NT2/D1 (cell line): ENCODE data around the gene SYNPR.

ENCODE experiments used
- DNase-seq: peaks from one replicate; pipeline ENCODE4 v3.0.0-alpha.2; 2011; ENCODE audit warnings: low read depth, low spot score
- H3K27me3 ChIP-seq: 2 replicates; pipeline ENCODE4 v1.6.0; 2011; ENCODE audit warnings: mild to moderate bottlenecking; ENCODE audit not compliant: insufficient read length, insufficient read depth
- H3K36me3 ChIP-seq: 2 replicates; pipeline ENCODE4 v1.6.1; 2011; ENCODE audit warnings: mild to moderate bottlenecking, low read length, mixed read lengths; ENCODE audit not compliant: insufficient read depth, insufficient read length
- H3K4me1 ChIP-seq: 2 replicates; pipeline ENCODE4 v1.5.1; 2011; ENCODE audit not compliant: insufficient read depth, insufficient read length
- H3K4me3 ChIP-seq: 2 replicates; pipeline ENCODE4 v1.5.1; 2011; ENCODE audit warnings: low read depth; ENCODE audit not compliant: insufficient read length
- H3K9ac ChIP-seq: 2 replicates; pipeline ENCODE4 v1.6.0; 2011; ENCODE audit warnings: low read depth; ENCODE audit not compliant: insufficient read length
- H3K9me3 ChIP-seq: 2 replicates; pipeline ENCODE4 v1.5.1; 2011; ENCODE audit warnings: mild to moderate bottlenecking, low read length; ENCODE audit not compliant: insufficient read depth
- SUZ12 ChIP-seq: IDR thresholded peaks from 2 replicates; pipeline ENCODE4 v1.6.1; 2011; ENCODE audit not compliant: insufficient read length, insufficient read depth; ENCODE audit errors: extremely low read depth
- YY1 ChIP-seq: IDR thresholded peaks from 2 replicates; pipeline ENCODE4 v1.6.1; 2011; ENCODE audit not compliant: insufficient read length, insufficient read depth
- ZNF274 ChIP-seq: IDR thresholded peaks from 2 replicates; pipeline ENCODE4 v1.6.1; 2011; ENCODE audit warnings: mild to moderate bottlenecking, low read depth, low read length

SYNPR gene

GRCh38 chr3:63395960-63396359, 117.9 kb downstream of the SYNPR start:
- TF ChIP-seq SUZ12 = no peak
- no peak for TF ChIP-seq ZNF274
- no peak for TF ChIP-seq YY1
- no peak for DNase-seq
- Histone ChIP-seq H3K9ac (no peak overlapping the region), H3K9me3 (no peaks in the 10 kb centered on the region), H3K4me1 (no peaks in the 10 kb centered on the region), H3K4me3 (no peak overlapping the region), H3K36me3 (no peaks in the 10 kb centered on the region), H3K27me3 (no peaks in the 10 kb centered on the region)

DNA sequence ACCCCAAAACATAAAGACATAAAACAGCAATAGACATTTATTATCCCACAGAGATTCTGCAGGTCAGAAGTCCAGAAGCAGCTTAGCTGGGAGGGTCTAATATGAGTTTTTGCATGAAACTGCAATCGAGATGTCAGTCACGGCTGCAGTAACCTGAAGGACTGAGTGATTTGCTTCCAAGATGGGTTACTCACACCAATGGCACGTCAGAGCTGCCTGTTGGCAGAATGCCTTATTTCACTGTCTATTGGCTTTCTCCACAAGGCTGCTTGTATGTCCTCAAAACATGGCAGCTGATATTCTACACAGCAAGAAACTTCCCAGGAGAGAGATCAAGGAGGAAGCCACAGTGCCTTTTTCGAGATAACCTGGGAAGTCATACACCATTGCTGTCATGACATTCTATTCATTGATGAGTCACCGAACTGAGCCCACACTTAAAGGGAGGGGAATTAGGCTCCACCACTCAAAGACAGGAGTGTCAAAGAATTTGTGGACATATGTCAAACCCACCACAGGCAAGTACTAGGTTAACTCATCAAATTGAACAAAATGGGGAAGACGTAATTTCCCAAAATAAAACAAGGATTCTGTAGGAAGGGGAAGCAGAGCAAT, 122.2 kb downstream of the SYNPR start:
- TF ChIP-seq SUZ12 (no peak), ZNF274 (no peak), YY1 (no peak)
- Histone ChIP-seq H3K36me3 (no peaks in the 10 kb centered on the region), H3K4me1 (no peaks in the 10 kb centered on the region), H3K9ac (no peak overlapping the region), H3K9me3 (peaks cover 9% of the 10 kb centered on the region; the same call in 1 of the 2 replicates), H3K27me3 (no peaks in the 10 kb centered on the region), H3K4me3 (no peak overlapping the region)
- DNase-seq = no peak

- no peak for DNase-seq
- Histone ChIP-seq H3K9me3 (peaks cover 9% of the 10 kb centered on the region; the same call in 1 of the 2 replicates), H3K36me3 (no peaks in the 10 kb centered on the region), H3K4me3 (no peak overlapping the region), H3K9ac (no peak overlapping the region), H3K4me1 (no peaks in the 10 kb centered on the region), H3K27me3 (no peaks in the 10 kb centered on the region)
- TF ChIP-seq YY1 (no peak), ZNF274 (no peak), SUZ12 (no peak)
These were observed 127.8 kb downstream of the SYNPR start for GRCh38 chr3:63405882-63406281.

- H3K4me3 ChIP-seq = no peak overlapping the region
These were observed 135.4 kb downstream of the SYNPR start for GRCh38 chr3:63413523-63413922.

DNA sequence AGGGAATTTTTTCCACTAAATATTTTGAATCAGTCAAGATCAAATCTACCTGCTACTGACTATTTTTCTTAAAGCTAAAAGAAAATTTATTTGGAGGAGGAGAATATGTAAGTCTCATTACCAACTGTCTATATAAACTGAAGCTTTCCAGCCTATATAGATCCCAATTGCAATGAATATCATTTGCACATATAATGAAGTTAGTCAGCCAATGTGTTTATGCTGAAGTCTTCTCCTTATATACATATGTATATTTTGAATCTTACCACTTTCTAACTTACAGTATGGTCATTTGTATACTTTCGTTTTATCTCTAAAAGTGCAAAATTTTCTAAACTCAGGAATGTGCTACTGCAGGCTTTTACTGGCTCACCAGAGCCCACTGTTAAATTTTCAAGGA, 136.5 kb downstream of the SYNPR start:
- Histone ChIP-seq H3K9ac (no peak overlapping the region), H3K9me3 (no peaks in the 10 kb centered on the region), H3K27me3 (no peaks in the 10 kb centered on the region), H3K4me3 (no peak overlapping the region), H3K4me1 (peaks cover 2% of the 10 kb centered on the region), H3K36me3 (no peaks in the 10 kb centered on the region)
- no peak for DNase-seq
- no peak for TF ChIP-seq YY1
- TF ChIP-seq ZNF274 = no peak
- no peak for TF ChIP-seq SUZ12

More at GRCh38 chr3:63413523-63413922, 135.4 kb downstream of the SYNPR start:
- Histone ChIP-seq H3K9ac (no peak overlapping the region), H3K36me3 (no peaks in the 10 kb centered on the region), H3K4me1 (peaks cover 2% of the 10 kb centered on the region), H3K27me3 (no peaks in the 10 kb centered on the region), H3K9me3 (no peaks in the 10 kb centered on the region)
- TF ChIP-seq ZNF274 (no peak), YY1 (no peak), SUZ12 (no peak)
- peak; percentile 5 for DNase-seq

GRCh38 chr3:63429905-63430304, 151.8 kb downstream of the SYNPR start:
- TF ChIP-seq YY1 = no peak
- TF ChIP-seq SUZ12 = no peak
- TF ChIP-seq ZNF274 = no peak
- H3K9me3 ChIP-seq = no peaks in the 10 kb centered on the region
- no peaks in the 10 kb centered on the region for H3K4me1 ChIP-seq
- no peak overlapping the region for H3K9ac ChIP-seq
- no peak overlapping the region for H3K4me3 ChIP-seq
- H3K36me3 ChIP-seq = no peaks in the 10 kb centered on the region
- no peak for DNase-seq
- no peaks in the 10 kb centered on the region for H3K27me3 ChIP-seq

- Histone ChIP-seq H3K4me1 (no peaks in the 10 kb centered on the region), H3K4me3 (no peak overlapping the region), H3K9ac (no peak overlapping the region), H3K27me3 (no peaks in the 10 kb centered on the region), H3K9me3 (no peaks in the 10 kb centered on the region), H3K36me3 (no peaks in the 10 kb centered on the region)
- TF ChIP-seq SUZ12 = no peak
- no peak for TF ChIP-seq YY1
- no peak for TF ChIP-seq ZNF274
- DNase-seq = no peak
These were observed 152.8 kb downstream of the SYNPR start for GRCh38 chr3:63430875-63431274.

DNA sequence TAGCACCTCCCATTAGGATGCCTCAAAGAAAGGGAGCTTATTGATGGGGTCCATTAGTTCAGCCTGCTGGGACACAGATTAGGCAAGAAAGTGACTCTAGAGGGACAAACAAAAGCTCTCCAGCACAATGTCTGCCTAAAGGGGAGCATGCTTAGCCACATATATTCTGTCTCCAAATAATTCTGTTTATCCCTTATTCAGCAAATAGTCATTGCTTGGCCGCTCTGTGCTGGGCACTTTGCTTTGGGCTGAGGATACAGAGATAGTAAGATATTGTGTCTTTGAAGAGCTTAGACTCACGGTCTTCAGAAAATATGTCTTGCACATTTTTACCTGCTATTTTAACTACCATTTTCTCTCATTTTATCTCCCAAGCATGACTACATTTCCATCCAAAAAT, 159.8 kb downstream of the SYNPR start:
- no peak for DNase-seq
- no peaks in the 10 kb centered on the region for H3K4me1 ChIP-seq
- H3K9ac ChIP-seq = no peak overlapping the region
- TF ChIP-seq YY1 = no peak
- TF ChIP-seq SUZ12 = no peak
- TF ChIP-seq ZNF274 = no peak
- no peaks in the 10 kb centered on the region for H3K36me3 ChIP-seq
- H3K9me3 ChIP-seq = no peaks in the 10 kb centered on the region
- H3K27me3 ChIP-seq = no peaks in the 10 kb centered on the region
- H3K4me3 ChIP-seq = no peak overlapping the region
